Pancreas (tissue), 10 donors: ENCODE measurements around the gene CCNI. TPM values are rescaled to one million over a fixed set of nuclear protein-coding genes. Genes with fewer than 3 reads are reported as not detected.

Source experiments
- ATAC-seq, 4 donors: fragments of 200-7000 bp; cut with Tn5 transposase; one replicate each; pipeline versions ENCODE4 v1.8.0 to v1.9.1; 2020; ENCODE audit warnings: mild to moderate bottlenecking in 4 of 4, moderate library complexity in 4 of 4
- DNase-seq, 6 donors: peaks; one replicate each; pipeline ENCODE4 v3.0.0-alpha.2; 2020
- FAIRE-seq: peaks from 2 replicates; lab custom pipeline; 2012; peaks lifted over from hg19 to GRCh38; lab: Jason Lieb, UNC
- H3K27ac ChIP-seq, 4 donors: fragments of 200-600 bp; sonication (generic); 1 replicate in 3 of 4; 2 replicates in 1 of 4; pipeline versions ENCODE4 v1.5.0 to v1.8.0; 2020
- H3K27me3 ChIP-seq, 4 donors: fragments of 200-600 bp; one replicate each; pipeline ENCODE4 v1.8.0; 2021
- H3K36me3 ChIP-seq, 3 donors: fragments of 200-600 bp; sonication (generic) in 1 of 3; one replicate each; pipeline versions ENCODE4 v1.5.0 to v1.8.0; 2020 to 2021
- H3K4me1 ChIP-seq, 3 donors: fragments of 200-600 bp; one replicate each; pipeline ENCODE4 v1.8.0; 2021
- H3K4me3 ChIP-seq, 4 donors: fragments of 200-600 bp; sonication (generic) in 2 of 4; one replicate each; pipeline versions ENCODE4 v1.5.0 to v1.8.0; 2020 to 2021
- H3K9me3 ChIP-seq, 4 donors: fragments of 200-600 bp; one replicate each; pipeline ENCODE4 v1.8.0; 2021
- CTCF ChIP-seq, 4 donors: fragments of 200-600 bp; sonication (generic) in 3 of 4; IDR thresholded peaks; one replicate each; pipeline versions ENCODE4 v1.5.0 to v1.8.0; 2021; ENCODE audit warnings: antibody characterized with exemption in 4 of 4
- WGBS, 2 donors: extraction: QIAGEN DNeasy Blood & Tissue Kit; methylation state at CpG; one replicate each; pipeline ENCODE4 v1.1.7; 2013; 5-methylcytosine and 5-hydroxymethylcytosine counted together
- intact Hi-C, 3 donors: fragments of 100-400 bp; cut with DNase I; formaldehyde crosslinking; loops; one replicate each; pipeline versions ENCODE4 v1.11.1 to v1.14.2; 2022
- polyA plus RNA-seq, 2 donors: library from polyadenylated mRNA; stranded (reverse); fragments of 200-250 nt; gene quantifications; one replicate each; pipeline ENCODE4 v1.2.3, GENCODE V29; 2013
- total RNA-seq, 6 donors: library from RNA; stranded (reverse); fragmentation: NEBNext Ultra II Directional in 4 of 6; extraction: Animal tissue kit (Norgen Biotek cat#: 25700) in 4 of 6; gene quantifications; one replicate each; pipeline versions ENCODE4 v1.2.1 to v1.2.4, GENCODE V29; 2021 to 2023
- donor health status: healthy with polysubstance abuse.
- donor health status: DM: no; HTN: no; CAD: no; lungs with moderate emphysema.
- donor health status: DM: no; HTN: no; CAD: no.
- donor health status: control.
- donor health status: control.
- donor health status: Bipolar disorder and iron deficiency.
- donor health status: DM: yes; HTN: yes; CAD: no.
- donor health status: DM: no; HTN: no; CAD: no.
- donor health status: DM: no; HTN: no; CAD: no.
- donor health status: DM: yes; HTN: yes; CAD: no.

The CCNI gene
- total and polyA plus RNA-seq, 8 donors: 33.3 to 196 (median 152) TPM

DNA sequence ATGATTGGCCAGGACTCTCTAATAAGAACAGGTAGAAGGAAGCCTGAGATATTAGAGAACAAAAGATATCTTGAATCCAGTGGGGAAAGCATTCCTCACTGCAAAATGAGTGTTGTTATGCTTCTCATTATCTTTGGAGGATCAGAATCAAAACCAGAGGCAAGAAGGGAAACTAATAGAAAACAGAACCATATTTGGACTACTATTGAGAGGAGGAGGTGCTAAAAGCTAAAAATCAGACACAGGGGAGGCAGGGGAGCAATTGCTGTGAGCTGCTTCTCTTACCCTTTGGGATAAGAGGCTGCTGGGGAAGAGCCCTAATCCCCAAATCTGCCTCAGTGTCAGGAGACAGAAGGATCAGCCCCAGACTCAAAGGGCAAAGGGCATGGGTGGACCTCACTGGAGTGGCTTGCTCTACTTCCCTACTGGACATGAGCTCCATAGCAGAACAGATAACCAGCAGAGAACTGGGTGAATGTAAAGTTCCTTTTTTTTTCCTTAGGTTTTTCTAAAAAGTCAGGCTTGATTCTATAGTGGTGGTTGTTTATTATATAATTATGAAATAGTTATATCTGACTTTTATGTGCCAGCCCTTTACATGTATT, 66.2 kb downstream of the CCNI start:
- no peak for ATAC-seq
- H3K4me1 ChIP-seq: peaks cover 5 to 20% (median 8%) of the 10 kb centered on the region in 3 donors

GRCh38 chr4:77007358-77008230, 68.2 kb downstream of the CCNI start:
- FAIRE-seq (no peak), DNase-seq (no peak), ATAC-seq (peak; percentile 48 to 79 (median 76))
- H3K36me3 ChIP-seq: no peaks in the 10 kb centered on the region
- H3K27me3 ChIP-seq: no peaks in the 10 kb centered on the region
- H3K9me3 ChIP-seq: no peaks in the 10 kb centered on the region
- 47 to 52% methylated on average over 1 of the region's 1 CpG for WGBS, 2 donors
- H3K4me1 ChIP-seq: peaks cover 5 to 20% (median 8%) of the 10 kb centered on the region in 3 donors
- peak overlapping the region in 1 of 4 donors; percentile 5 for H3K27ac ChIP-seq
- H3K4me3 ChIP-seq: no peak overlapping the region
- intact Hi-C loops: no loop called here
- no peak for TF ChIP-seq CTCF (IDR thresholded peaks at IDR 0.05)

More for the DNA sequence above, 66.2 kb downstream of the CCNI start:
- FAIRE-seq (no peak), DNase-seq (no peak)
- Histone ChIP-seq H3K27ac (no peak overlapping the region), H3K4me3 (no peak overlapping the region), H3K27me3 (no peaks in the 10 kb centered on the region), H3K9me3 (no peaks in the 10 kb centered on the region), H3K36me3 (no peaks in the 10 kb centered on the region)
- TF ChIP-seq CTCF (IDR thresholded peaks at IDR 0.05): no peak
- intact Hi-C loops: no loop called here

GRCh38 chr4:77006753-77007353, 68.9 kb downstream of the CCNI start:
- FAIRE-seq: no peak
- ATAC-seq: no peak
- Histone ChIP-seq H3K4me1 (peaks cover under 1 to 20% (median 8%) of the 10 kb centered on the region in 3 donors), H3K27ac (no peak overlapping the region), H3K9me3 (no peaks in the 10 kb centered on the region), H3K36me3 (no peaks in the 10 kb centered on the region), H3K27me3 (no peaks in the 10 kb centered on the region), H3K4me3 (no peak overlapping the region)
- DNase-seq: no peak
- intact Hi-C loops: no loop called here
- TF ChIP-seq CTCF (IDR thresholded peaks at IDR 0.05): no peak
- WGBS, 2 donors: 71 to 72% methylated on average over 4 of the region's 4 CpGs

GRCh38 chr4:77003400-77003799, 72.4 kb downstream of the CCNI start:
- H3K27ac ChIP-seq: no peak overlapping the region
- no peak for ATAC-seq
- no peak for TF ChIP-seq CTCF (IDR thresholded peaks at IDR 0.05)
- no peaks in the 10 kb centered on the region for H3K36me3 ChIP-seq
- FAIRE-seq: no peak
- DNase-seq: no peak
- H3K4me3 ChIP-seq: no peak overlapping the region
- intact Hi-C loops: no loop called here
- peaks cover 0 to 20% (median 8%) of the 10 kb centered on the region in 3 donors for H3K4me1 ChIP-seq
- H3K27me3 ChIP-seq: no peaks in the 10 kb centered on the region
- no peaks in the 10 kb centered on the region for H3K9me3 ChIP-seq
